Retina (tissue), 1 donor: ENCODE data around the gene BTBD3.

Experiments
- DNase-seq: peaks from one replicate; pipeline ENCODE4 v3.0.0-alpha.2; 2016

The BTBD3 gene

DNA sequence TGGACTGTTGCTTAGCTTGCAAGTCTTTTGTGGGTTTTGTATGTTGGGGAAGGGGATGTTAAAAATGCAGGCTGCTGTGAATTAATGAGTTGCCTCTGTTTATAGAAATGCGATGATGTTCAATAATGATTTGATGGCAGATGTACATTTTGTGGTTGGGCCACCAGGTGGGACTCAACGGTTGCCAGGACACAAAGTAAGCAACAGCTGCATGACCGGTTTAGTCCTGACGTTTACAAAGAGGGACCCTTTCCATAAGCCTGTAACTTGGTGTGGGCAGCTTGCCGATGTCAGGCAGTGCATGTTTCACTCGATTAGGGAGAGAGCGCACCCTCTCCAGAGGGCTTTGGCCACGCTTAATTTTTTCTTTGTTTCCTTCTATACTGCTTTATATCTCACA, 1.3 kb downstream of the BTBD3 start:
- DNase-seq, result peak; percentile 57

DNA sequence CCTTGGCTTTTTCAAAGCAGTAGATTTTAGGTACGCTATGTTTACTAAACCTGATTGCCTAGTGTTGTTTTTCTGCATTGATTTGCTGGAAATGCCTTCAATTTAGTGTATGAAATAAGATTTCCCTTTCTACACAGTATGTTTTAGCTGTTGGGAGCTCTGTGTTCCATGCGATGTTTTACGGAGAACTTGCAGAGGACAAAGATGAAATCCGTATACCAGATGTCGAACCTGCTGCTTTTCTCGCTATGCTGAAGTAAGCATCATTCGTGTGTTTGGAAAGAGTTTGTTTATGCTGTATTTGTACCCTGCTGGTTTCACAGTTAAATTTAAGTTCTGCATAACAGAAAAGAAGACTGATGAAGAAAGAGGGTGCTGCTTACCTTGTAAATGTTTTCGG, 1.9 kb downstream of the BTBD3 start:
- DNase-seq, result no peak

GRCh38 chr20:11920083-11920482, 2.4 kb downstream of the BTBD3 start:
- no peak for DNase-seq

DNA sequence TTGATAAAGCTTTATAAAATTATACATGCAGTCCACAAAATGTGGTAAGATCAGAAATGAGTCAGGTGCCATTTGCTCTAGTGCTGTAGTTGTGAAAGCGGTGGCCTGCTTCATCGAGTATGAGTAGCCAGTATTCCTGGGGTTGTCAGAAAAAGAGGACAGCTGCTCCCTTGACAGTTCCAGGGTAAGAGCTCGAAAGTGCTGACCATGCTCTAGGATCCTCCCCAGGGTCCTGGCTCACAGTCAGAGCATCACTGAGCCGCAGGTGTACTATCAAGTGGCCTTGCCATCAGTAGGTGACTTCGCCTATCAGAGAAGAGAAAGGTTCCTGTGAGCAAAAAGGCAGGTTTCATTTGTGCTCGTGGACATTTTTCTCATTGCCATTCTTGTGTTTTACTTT, 3.6 kb downstream of the BTBD3 start:
- DNase-seq, result no peak

DNA sequence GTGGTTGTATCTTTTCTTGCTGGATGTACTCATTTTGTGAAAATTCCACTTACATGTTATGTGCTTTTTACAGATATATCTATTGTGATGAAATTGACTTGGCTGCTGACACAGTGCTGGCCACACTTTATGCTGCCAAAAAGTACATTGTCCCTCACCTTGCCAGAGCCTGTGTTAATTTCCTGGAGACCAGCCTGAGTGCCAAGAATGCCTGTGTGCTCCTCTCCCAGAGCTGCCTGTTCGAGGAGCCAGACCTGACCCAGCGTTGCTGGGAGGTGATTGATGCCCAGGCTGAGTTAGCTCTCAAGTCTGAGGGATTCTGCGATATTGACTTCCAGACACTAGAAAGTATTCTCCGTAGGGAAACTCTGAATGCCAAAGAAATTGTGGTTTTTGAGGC, 4.9 kb downstream of the BTBD3 start:
- no peak for DNase-seq

DNA sequence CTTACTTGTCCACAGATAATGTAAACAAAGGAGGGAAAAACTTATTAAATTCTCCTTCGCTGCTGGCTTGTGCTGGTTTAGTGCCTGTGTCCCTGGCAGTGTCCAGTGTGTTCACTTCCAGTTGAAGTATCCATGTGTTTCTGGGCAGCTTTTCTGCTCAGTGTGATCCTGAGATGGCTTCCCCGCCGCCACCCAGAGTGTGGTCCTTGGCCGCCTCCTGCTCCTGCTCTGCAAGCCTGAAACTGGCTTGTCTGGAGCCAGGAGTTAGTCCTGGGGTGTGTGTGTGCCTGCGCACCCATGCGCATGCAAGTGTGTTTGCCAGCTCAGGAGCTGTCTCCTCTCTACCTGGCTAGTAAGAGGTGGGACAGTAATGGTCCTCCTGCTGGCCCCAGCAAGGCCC, 7.2 kb downstream of the BTBD3 start:
- no peak for DNase-seq

- DNase-seq, result no peak
Observed at GRCh38 chr20:11926292-11926998, 8.8 kb downstream of the BTBD3 start.

GRCh38 chr20:11929947-11930346, 12.3 kb downstream of the BTBD3 start:
- no peak for DNase-seq

DNA sequence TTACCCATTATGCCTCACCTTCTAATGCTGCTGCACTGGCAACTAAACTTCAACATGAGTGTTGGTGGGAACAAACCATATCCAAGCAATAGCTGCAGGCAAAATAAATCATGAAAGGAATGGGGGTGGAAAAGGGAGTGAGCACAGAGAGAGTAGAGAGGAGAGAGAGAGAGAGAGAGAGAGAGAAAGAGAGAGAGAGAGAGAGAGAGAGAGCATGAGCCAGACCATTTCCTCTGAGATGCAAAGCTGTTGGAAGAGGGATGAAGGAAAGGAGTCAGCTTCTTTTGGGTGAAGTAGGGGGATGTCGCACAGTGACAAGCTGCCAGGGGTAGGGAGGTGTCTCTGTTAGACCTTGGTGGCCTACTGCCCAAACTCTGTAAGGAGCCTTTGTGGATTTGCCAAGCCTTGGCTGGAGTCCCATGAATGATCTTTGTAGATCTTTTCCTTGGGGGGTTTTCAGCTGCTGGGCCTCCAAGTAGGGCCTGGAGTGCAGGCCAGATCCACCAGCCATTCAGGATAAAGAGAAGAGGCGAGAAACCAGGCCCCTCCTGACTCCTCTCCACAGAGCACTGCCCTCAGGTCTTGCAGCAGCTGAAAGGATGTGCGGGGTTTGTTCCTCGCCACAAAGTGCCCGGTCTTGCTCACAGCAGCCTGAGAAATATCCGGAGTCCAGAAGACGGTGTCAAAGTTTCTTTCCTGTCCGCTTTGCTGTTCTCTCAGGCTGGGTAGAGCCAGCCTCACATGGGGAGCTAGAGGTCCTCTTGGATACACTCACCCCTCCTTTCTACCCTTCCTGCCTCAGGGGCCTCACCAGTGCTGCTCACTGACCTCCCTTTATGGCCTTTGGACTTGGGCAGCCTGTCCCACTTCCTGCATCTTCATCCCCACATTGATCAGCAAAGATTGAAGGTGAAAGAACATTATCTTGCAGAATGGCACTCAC, 17.8 kb downstream of the BTBD3 start:
- DNase-seq, result no peak

DNA sequence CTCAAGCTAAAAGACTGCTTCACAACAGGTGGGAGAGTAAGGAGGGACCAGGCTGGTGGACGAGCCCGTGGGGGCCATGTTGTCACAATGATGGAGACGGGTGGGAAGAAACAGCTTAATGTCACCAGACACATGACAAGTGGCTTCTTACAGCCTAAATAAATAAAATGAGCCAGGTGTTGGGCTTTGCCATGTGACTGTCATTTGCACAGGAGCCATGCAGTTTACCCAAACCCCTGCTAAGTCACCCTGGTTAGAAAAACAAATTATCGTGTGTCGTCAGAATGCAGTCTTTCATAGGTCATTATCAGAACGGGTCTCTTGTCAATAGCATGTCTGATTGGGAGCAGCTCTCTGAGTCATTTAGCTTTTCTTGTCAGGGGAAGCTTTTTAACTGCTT, 18.5 kb downstream of the BTBD3 start:
- DNase-seq, result no peak

DNA sequence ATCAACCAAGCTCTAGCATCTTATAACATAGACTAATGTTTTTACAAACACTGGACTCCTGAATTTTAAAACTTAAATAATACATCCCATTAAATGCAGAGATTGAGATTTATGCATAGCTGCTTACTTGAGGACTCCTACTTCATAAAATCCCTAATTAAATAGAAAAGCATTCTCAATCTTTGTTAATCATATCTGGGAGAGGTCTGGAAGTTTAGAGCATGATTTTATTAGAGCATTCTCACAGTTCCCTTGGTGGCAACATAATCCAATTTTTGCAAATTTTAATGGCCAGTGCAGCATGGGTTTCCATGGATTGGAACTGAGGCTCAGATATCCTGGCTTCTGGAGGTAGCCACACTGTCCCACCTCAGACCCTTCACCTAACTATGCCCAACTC, 19.5 kb downstream of the BTBD3 start:
- DNase-seq, result no peak

DNA sequence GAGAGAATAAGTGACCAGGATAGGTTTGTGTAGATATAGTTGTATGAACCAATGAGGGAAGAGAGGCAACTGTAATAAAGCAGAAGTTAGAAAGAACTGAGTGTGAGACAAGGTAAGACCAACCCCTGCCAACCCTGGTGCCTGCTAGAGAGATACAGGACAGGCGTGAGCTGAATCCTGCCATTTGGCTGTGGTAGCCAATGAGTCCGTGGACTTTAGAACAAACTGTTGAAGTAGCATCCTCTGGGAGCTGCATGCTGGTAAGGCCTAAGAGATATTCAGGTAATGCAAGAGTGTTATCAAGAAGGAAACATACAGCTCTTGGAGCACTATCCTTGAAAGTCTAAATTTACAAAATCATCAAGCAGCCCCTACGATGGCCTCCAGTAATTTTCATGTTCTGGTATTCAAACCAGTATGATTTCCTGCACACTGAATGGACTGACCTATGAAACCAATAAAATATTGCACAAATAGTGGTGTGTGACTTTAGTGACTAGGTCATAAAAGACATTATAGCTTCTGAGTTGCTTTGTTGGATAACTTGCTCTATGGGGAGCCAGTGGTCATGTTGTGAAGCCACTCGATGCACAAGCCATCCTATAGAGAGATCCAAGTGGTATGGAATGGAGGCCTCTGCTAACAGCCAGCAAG, 24.0 kb downstream of the BTBD3 start:
- DNase-seq, result no peak

DNA sequence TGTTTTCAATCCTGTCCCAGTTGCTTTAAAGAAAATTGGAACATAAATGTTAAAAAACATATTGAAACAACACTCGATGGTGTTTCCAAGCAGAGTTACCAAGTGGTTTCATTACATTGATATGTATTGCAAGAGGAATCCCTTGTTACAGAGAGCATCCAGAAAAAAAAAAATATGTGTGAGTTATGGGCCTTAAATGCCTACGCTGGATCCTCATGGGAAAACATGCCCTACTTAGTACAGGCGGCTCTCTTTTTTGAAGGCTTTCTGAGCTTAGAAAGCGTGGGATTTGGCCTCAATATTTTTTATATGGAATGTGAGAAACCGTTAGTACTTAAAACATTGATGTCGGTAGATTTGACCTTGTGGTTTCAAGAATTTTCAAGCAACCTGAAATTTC, 26.1 kb downstream of the BTBD3 start:
- peak; percentile 24 for DNase-seq

- no peak for DNase-seq
Observed at GRCh38 chr20:11948806-11949205, 31.1 kb downstream of the BTBD3 start.

DNA sequence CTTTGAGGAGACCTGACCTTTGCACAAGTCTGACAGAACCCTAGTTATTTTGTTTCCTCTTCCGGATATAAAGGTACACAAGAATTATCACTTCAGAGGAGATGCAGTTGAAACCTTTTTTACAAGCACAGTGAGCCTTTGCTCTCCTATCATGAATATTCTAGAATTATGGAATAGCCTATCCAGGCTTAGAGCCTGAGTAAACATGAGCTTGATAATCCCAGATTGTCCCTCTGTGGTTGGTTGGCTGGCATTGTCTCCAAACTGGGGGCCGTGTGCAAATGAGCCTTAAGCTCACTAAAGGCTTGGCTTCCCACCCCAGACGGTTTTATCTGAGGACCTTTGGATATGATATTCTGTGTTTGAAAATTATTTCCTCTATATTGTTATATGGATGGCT, 32.0 kb downstream of the BTBD3 start:
- DNase-seq, result no peak

DNA sequence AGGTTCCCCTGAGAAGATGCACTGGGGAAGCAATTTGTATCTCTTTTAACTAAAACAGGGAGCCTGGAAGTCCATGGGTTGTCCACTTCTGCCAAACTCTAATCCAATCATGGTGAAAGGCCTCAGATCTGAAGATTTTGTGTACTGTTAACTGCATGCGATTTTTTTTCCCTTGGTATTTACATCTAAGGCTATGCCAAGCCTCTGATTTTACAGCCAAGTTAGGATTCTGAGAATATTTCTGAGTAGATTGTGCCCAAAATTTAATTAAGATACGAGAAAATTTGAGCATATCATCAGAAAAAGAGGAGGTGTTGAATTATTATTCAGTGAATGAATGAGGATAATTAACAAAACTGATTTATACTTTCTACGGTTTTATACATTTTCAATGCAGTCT, 34.0 kb downstream of the BTBD3 start:
- no peak for DNase-seq

GRCh38 chr20:11952639-11953038, 34.9 kb downstream of the BTBD3 start:
- DNase-seq, result no peak

GRCh38 chr20:11957911-11958310, 40.2 kb downstream of the BTBD3 start:
- DNase-seq, result no peak

- DNase-seq, result no peak
Observed at GRCh38 chr20:11958855-11959254, 41.2 kb downstream of the BTBD3 start.

DNA sequence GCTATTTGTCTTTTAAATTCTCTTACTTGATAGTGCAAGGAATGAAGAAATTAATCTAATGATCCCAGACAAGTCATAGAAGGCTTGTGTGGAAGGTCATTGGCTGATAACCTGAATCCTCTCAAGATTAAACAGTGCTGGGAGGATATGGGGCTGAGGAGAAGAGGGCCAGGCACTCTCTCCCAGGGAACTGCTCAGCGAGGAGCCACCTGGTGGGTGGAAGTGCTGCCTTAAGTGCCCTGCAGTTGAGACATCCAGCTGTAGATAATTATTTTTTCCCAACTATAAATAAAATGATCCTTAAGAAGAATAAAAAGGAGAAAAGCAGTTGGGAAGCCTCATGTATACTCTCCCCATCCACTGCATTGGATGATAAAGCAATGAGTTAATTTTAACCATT, 47.9 kb downstream of the BTBD3 start:
- DNase-seq, result no peak

DNA sequence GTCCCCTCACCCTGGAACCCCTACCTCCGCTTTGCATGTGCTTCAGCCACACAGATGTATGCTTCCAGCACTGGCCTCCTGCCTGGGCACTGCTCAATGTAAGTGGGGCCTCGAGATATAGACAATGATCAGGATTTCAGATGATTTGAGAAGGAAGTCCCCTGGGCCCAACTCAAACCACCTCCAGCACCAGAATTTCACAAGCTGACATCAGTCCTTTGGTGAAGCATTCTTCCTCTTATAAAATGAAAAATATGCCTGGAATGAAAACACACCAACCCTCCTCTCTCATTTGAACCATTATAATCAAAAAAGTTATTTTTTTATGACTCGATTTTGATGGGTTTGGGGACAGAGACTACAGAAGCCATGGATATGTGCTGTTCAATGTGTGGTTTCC, 48.5 kb downstream of the BTBD3 start:
- no peak for DNase-seq

- no peak for DNase-seq
Observed at GRCh38 chr20:11970243-11970836, 52.6 kb downstream of the BTBD3 start.

DNA sequence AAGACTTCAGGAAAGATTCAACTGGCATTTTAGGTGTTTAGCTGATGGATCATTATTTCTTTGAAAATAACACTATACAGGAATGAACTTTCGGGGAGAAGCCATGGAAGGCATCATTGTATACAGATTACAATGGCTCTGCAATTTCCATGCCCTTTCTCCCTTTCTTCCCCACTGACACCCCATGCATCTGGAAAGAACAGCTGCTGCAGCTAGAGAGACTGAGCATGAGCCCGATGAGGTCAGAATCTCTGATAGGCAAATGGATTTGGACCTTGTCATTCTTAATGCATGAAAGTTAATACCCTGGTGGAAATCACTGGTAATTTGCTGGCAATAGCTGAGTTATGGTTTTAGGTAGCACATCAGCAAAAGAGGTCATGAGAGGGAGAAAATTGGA, 54.8 kb downstream of the BTBD3 start:
- DNase-seq, result no peak
